ENCODE data around the gene TMA7. TPM values are rescaled to one million over a fixed set of nuclear protein-coding genes. Genes with fewer than 3 reads are reported as not detected.

TMA7 gene
- polyA plus RNA-seq, 10 donors, result 146 to 239 (median 178) TPM

DNA sequence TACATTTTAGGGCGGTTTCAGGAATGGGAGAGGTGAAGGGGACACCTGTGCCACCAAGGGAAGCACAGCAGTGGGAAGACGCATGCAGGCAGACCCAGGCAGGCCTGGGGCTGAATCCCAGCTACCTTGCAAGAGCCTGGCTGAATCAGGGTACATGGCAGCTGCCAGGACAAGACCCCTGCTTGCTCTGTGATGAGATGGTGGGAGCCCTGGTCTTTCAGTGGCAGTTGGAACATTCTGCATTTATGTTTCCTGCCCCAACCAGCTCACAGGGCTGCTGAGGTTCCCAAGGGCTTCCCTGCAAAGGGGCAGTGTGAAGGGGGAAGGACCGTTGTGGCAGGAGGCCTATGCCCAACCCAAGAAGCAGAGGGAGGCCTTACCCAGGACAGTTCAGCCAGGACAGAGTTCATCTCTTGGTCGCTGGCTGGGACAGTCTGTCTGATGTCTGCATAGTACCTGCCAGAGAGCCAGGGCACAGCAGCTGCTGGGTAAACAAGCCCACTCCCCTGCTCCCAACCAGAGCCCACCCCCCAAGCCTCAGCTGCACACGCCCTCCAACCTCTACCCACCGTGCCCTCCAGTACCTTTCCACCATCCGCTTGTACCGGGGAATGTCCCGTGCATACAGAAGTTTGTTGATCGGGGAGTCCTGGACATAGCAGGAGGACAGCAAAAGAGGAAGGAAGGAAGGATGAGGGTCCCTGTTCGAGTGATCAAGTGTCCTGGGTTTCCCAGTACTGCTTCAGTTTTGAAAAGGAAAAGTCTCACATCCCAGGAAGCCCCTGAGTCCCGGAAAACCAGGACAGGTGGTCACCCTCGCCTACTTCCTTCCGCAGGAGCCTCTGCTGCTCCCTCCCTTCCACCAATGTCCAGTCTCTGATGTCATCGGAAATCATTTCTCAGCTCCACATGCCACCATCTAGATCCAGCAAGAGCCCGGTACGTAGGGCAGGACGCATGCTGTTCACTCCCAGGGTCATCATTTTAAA lies 33.3 kb upstream of the TMA7 start:
- peak in 1 of 3 donors; percentile 1 for DNase-seq

DNA sequence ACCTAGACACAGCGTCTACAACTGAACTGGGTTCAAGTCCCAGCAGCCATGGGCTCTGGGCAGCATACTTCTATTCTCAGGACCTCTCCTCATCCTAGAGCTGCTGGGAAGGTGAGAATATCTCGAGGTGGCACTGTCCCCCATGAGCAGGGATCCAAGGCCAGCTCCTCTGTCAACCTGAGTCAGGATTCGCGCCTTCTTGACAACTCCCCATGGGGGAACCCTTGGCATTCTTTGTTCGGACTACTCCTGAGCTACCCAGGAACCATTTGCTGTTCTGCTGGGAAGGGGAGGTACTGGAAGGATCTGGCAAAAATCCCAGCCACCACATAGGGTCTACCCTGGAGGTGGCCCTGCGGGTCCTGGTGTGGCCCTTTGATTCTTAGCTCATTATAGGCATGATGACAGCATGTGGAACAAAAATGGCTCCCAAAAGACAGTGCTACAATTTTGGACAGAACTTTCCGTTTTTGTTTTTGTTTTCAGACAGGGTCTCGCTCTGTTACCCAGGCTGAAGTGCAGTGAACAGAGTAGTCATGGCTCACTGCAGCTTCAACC lies 32.4 kb upstream of the TMA7 start:
- peak in 1 of 3 donors; percentile 0 for DNase-seq

DNA sequence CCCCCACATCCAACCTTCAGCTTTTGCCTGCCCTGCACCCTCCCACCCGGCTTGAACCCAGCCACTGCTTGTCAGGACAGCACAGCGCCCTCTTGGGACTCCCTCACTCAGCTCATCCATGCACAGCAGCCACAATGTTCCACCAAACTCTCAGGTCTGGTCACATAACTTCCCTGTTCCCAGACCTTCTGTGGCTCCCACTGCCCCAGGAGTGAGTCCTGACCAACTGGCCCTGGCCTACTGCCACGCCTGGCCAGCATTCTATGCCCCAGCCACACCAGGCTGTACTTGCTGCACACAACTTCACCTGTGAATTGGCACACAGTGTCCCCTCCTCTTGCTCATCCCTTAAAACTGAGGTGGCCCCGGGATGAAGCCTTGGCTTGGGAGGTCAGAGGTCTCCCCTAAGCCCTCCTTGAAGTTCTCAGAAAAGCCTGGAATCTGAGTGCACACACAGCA lies 31.2 kb upstream of the TMA7 start:
- DNase-seq, result peak in 1 of 3 donors; percentile 1

DNA sequence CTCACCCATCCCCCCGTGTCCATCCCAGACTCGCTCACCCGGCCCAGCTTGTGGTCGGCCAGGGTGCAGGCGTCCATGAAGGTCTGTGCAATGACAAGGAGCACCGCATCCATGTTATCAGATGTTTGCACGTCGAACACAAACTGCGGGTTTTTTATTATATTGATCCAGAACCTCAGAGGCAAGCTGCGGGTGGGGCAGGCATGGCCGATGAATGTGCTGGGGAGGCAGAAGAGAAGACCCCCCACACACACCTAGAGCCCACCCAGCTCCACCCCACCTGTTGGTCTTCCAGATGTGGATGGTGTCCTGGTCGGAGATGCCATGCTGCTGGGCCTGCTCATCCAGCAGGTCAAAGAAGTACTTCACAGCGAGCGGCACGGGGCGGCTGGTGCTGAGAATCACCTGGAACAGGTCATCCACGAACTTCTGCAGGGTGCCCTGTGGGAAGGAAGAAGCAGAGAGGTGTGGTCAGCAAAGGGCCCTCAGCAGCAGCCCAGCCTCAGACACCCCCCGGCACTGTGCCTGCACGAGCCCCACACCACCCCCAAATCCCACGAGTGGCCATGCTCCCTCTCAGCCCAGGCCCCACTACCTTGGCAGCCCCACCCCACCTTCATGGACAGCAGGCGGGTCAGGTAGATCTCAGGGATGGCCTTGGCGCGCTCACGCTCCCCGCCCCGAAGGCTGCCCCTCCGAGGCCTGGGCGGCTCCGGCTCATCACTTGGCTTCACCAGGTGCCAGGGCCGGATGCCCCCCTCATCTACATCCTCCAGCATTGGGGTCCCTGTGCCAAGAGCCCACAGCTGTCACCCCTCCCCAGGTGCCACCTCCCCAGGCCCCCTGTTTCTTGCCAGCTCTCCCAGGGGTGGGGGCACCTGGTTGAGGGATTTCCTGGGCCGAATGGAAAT lies 30.5 kb upstream of the TMA7 start:
- DNase-seq, result no peak

DNA sequence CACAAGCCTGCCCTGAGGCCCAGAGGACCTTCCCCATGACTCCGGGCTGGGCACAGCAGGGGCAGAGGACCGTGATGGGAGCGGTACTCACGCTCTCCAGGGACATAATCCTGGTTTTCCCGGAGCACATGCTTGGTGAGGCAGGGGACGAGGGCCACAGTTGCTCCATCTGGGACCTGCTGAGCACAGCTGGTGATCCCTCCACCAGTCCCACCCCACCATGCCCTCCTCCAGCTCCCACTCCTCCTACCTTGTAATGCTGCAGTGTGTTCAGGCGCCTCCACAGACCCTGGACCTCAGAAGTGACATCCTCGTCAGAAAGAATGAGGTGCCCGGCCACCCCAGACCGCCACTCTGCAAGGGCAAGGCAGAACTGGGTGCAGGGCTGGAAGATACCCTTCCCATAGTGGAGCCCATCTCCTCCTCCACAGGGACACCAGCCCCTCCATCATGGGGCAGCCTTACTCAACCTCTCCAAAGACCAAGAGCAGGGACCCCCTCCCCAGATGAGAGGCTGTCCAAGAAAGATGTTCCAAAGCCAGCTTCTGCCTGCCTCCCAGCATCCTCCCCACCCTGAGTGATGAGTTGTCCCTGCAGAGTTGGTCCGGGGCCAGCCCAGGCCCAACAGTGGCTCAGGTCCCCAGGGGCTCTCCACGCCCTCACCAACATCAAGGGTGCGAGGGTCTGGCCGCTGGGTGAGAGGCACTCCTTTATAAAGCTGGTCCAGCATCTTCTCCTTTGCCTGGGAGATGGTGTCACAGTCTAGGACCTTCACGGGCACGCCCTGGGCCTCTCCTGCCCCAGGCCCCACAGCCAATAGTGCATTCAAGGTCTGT lies 29.6 kb upstream of the TMA7 start:
- no peak for DNase-seq

DNA sequence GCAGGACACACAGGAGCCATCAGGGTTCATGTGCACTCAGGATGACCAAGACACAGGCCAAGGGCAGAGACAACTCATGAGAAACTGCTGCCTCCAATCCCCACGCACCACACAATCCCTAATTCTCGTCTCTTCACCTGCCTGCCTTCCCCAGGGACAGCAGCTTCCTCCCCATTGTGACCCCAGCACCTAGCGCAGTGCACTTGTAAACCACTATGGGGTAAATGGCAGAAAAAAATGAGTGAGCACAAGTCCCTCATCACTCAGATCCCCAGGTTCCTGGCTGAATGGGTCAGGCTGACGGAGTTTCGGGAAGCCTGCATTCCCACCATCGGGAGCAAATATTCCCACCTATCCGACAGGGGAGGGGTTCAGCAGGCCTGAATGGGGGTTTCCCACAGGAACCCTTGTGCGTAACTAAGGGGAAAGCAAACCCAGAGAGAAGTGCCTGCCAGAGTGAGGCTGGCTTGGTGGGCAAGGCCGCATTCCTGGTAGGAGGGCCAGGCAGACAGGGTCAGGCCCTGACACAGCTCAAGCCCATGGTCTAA lies 28.9 kb upstream of the TMA7 start:
- DNase-seq, result no peak

DNA sequence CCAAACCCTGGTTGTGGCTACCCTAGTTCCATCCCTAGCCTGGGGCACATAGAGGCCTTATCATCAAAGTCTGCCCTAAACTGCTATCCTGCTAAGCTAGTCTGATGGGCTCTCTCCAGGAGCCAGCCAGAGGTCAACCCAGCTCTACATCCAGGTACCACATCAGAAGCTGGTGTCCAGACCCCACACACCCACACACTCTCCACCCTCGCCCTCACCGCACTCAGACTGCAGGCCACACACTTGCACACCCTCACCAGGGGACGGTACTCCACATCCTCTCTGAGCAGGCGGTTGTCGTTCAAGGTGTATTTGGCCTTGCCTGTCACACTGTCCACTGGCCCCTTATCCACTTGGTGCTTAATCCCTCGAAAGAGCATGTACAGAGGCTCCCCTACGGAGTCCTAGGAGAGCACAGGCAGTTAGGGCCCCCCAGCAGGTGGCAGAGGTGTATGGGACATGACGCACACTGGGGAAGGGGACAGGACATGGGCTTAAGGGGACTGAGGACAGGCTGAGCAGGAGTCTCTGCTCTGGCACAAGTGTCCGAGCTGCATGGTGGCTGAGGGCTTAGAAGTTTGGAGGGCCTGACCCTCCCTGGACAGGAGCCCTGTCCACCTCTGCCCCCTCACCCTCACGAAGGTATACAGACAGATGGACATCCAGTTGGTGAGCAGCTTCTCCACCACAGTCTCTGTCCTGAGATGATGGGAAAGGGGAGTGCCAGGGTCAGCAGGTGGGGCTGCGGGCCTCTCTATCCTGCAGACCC lies 28.3 kb upstream of the TMA7 start:
- DNase-seq, result no peak

DNA sequence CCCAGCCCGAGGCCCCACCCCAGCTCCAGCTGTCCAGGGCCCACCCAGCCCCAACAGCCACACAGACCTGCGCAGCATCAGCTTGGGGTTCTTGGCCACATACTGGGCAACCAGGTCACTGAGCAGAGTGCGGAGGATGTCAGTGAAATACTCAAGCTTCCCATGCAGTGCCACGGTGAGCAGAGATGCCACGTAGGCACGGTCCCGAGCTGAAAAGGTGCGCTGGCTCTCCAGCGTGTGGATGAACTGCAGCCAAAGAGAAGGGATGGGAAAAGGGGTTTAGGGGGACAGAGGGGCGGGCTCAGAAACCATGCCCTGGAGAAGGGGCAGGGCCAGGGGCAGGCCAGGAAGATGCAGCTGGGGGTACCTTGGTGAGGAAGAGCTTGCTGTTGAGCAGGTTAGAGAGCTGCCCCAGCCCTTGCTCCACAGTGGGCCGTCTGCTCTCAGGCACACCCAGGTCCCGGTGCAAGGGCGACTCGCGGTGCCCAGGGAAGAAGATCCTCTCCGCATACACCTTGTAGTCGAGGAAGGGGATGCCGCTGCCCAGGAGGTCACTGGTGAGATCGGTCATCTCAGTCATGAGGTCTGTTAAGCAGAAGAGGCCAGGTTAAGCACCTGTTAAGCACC lies 27.6 kb upstream of the TMA7 start:
- no peak for DNase-seq

DNA sequence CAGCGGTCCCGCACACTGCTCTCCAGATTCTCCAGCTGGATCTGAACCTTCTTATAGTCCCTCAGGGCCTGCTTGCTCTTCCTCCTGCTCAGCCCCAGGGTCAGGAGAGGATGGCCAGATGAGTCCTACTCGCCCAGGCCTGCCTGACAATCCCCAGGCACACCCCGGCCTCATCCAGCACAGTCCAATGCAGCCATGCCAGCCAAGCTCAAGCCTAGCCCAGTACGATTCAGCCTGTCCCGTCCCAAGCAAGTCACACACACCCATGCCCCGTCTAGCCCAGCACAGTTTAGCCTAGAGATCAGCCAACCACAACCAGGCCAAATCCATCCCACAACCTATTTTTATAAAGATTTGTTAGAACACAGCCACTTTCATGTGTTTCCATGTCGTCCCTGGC lies 27.0 kb upstream of the TMA7 start:
- DNase-seq, result no peak

DNA sequence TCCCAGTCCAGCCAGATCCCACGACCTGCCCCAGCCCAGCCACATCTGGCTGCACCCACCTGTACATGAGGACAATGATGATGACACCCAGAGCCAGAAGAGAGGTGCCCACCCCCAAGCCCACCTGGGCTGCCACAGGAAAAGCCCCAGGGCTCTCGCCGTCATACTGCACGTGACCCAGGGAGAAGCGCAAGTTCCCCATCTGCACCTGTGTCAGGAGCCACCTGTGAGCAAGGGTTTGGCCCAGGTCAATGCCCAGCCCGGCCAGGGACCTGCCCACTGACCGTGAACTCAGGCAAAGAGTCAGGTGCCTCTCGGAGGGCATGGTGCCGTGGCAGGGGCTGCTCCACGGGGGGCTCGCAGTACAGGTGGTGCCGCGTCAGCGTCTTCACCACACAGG lies 26.4 kb upstream of the TMA7 start:
- no peak for DNase-seq

DNA sequence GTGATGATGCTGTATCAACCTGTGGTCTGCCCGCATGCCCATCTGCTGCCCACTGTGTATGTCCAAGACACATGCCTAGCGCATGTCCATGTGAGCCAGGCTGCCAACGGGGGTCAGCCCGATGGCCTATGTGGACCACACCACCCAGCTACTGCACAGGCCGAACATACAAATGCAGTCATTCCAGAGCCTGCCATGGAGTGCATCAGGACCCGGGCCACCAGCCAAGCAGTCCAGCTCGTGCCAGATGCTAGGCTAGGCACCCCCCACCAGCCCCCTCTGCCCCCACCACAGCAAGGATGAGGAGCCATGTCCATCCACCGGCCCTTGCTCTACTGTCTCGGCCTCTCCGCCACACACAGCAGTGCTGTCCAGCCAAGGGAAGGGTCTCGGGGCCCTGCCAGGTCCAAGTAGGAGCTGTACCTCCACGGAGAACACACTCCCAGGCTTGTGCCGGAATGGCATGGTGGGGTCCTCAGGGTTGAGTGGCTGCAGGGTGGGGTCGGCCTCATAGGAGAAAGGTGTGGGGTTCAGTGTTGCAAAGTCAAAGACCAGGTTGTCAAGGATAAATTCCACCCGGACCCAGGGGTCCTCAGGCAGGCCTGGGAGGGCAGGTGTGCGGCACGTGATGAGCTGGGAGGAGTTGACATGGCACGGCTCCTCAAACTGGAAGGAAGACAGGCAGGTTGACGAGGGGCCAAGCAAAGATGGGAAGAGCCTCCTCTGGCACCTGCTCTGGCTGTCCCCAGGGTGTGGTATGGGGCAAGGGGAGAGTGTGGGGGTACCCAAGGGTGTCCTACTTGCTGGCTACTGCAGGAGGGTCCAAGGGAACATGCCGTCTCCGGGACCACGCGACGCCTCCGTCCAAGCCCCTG lies 25.4 kb upstream of the TMA7 start:
- no peak for DNase-seq

DNA sequence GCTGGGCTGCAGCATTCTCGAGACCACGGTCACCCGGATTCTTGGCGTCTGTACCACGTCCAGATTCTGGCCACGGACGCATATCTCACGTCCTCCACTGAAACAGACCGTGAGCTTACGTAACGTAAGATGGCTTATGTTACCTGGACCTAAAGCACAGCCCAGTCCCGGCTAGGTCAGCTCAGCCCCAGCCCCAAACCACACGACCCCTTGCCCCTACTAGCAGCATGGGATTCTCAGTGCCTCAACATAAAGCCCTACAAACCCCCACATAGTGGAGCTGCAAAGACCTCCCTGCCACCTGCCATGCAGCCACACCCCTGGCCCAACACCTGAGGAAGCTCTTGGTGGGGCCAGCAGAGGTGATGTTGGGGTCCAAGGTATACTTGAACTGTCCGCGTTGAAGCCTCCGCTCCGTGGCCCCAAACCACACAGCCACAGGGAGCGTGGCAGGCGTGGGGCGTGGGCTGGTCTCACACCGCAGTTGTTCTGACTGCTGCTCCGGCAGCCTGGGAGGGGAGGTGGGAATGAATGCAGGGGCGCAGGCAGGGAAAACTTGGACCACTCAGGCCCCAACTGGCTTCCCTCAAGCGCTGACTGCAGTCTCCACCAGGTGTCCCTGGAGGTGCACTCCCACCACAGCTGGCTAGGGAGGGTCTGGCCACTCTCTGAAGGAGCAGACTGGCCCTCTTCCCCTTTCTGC lies 24.7 kb upstream of the TMA7 start:
- no peak for DNase-seq

DNA sequence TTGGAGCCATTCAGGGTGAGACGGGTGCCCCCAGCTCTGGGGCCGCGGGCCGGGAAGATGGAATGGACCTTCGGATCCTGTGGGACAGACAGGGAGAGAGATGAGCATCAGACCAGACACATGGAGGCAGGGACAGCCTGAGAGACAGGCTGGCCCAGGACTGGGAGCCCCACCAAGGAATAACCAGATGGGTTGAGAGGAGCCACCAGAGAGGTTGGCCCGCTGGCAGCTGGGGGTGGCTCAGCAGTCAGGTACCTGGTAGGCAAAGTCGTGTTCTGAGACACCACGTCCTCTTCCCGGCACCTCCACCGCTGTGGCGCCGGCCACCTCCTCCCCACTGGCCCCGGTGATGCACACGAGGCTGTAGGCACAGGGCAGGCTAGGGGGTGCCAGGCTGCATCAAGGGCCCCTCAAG lies 24.0 kb upstream of the TMA7 start:
- DNase-seq, result no peak

DNA sequence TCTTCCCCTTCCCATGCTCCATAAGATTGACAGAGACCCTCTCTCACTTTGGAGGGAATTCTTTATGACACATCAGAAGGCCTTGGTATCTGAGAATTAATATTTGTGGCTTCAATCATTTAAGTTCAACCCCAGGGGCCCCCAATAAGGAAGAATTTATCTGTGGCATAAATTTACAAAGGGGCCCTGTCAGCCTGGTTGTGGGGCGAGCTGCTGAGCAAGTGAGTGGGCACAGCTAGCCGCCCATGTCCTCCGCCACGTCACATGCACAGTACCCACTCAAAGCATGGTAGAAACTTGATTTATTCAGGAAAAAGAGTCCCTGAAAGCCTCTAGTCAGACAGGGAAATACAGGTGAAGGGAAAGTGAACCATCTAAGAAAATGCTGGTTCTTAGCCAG lies 23.5 kb upstream of the TMA7 start:
- DNase-seq, result no peak

DNA sequence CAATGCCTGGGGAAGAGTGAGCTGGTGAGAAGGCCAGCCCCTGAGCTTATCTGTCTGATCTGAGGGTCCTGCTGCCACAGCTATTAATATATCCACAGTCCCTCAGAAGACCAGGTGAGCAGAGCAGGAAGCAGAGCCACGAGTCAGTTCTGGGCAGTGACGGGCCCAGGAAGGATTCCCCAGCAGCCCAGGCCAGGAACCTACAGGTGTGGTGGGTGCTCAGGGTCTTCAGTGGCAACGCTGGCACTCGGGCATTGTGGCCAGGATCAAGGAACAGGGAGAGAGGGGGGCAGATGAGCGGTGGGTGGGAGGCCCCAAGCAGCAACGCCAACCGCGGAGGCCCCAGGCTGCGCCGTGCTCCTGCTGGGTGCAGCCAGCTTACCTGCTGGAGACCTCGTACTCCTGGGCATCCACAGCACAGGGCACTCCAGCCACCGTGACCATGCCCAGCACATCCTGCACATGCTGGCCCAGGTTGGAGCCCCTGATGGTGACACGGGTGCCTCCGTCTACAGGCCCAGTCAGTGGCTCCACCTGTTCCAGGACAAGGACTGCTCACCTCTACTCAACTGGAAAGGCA lies 22.4 kb upstream of the TMA7 start:
- no peak for DNase-seq

DNA sequence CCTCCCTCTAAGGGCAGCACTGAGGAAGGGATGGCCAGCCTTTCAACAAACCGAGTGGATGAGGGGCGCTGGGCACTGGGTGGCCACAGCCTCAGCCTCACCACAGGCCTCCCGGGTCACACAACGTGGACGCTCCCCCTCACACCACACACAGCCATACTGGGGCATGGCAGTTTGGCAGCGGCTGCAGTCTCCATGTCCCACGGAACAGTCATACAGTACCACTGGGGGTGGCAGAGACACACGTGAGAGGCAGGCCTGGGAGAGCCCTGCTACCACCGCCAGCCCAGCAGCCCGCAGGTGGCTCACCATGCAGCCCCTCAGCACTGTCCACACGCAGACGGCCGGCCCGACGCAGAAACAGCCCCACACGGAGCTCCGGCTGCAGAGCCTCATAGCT lies 21.9 kb upstream of the TMA7 start:
- DNase-seq, result no peak

DNA sequence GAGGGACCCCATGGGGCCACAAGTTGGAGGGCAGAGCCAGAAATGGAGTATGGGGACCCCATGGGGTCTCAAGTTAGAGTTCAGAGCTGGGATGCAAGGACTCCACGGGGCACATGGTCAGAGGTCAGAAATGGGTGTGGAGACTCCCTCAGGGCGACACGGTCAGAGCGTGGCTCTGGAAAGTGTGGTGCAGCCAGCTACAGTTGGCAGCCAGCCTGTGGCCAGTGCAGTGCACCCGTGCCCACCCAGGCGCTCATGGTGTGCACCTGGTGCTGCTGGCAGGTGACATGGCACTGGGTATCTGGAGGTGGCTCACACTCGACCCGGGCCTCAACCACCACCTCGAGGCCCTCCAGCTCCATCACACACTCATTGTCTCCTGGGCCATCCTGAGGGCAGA lies 21.4 kb upstream of the TMA7 start:
- DNase-seq, result no peak

DNA sequence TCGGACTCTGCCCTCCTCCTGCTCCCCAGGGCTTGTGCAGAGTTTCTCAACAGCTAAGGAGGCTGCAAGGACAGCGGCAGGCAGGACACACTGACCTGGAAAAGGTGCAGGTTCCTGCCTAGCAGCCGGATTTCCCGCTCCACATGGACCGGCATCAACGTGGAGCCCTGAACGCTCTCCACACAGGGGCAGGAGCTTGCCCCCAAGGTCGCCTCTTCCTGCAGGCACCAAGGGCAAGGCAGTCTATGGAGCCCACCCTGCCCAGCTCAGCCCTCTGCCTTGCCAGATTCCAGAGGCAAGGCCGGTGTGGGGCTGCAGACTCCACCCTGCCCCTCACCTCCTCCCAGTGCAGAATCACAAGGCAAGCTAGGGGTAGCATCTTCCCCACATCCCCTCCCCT lies 20.9 kb upstream of the TMA7 start:
- no peak for DNase-seq

Measured in muscle of back (tissue), 11 donors.